ENCODE measurements around the gene DCDC2C.

DNA sequence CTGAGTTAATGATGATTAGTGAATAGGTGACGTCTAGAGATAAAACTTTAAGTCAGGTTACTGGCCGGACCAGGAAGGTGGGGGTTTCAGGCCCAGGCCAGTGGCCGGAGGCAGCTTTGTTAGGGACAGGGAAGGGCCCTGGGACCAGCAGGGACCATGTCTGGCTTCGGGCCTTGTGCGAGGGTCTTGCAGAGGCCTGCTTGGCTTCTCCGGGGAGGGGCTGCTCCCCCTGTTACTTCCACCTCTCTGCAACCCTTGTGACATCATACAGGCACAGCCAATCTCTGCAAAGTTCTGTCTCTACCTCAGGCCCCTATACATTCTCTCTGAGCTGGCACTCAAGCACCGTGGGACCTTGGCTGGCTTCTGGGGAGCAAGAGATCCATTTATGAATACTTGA is 45.5 kb upstream of the DCDC2C start, which contains the start of gene ALLC:
- TF ChIP-seq, protein P1, sequence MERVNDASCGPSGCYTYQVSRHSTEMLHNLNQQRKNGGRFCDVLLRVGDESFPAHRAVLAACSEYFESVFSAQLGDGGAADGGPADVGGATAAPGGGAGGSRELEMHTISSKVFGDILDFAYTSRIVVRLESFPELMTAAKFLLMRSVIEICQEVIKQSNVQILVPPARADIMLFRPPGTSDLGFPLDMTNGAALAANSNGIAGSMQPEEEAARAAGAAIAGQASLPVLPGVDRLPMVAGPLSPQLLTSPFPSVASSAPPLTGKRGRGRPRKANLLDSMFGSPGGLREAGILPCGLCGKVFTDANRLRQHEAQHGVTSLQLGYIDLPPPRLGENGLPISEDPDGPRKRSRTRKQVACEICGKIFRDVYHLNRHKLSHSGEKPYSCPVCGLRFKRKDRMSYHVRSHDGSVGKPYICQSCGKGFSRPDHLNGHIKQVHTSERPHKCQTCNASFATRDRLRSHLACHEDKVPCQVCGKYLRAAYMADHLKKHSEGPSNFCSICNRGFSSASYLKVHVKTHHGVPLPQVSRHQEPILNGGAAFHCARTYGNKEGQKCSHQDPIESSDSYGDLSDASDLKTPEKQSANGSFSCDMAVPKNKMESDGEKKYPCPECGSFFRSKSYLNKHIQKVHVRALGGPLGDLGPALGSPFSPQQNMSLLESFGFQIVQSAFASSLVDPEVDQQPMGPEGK (tag by site-specific recombination; IDR thresholded peaks at IDR 0.05): no peak
- no peak for TF ChIP-seq ZNF792 (tag by site-specific recombination; IDR thresholded peaks at IDR 0.05)
- TF ChIP-seq, protein P2, sequence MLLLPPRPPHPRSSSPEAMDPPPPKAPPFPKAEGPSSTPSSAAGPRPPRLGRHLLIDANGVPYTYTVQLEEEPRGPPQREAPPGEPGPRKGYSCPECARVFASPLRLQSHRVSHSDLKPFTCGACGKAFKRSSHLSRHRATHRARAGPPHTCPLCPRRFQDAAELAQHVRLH (tag by site-specific recombination; IDR thresholded peaks at IDR 0.05): no peak
- TF ChIP-seq, protein P3, sequence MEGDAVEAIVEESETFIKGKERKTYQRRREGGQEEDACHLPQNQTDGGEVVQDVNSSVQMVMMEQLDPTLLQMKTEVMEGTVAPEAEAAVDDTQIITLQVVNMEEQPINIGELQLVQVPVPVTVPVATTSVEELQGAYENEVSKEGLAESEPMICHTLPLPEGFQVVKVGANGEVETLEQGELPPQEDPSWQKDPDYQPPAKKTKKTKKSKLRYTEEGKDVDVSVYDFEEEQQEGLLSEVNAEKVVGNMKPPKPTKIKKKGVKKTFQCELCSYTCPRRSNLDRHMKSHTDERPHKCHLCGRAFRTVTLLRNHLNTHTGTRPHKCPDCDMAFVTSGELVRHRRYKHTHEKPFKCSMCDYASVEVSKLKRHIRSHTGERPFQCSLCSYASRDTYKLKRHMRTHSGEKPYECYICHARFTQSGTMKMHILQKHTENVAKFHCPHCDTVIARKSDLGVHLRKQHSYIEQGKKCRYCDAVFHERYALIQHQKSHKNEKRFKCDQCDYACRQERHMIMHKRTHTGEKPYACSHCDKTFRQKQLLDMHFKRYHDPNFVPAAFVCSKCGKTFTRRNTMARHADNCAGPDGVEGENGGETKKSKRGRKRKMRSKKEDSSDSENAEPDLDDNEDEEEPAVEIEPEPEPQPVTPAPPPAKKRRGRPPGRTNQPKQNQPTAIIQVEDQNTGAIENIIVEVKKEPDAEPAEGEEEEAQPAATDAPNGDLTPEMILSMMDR (tag by site-specific recombination; IDR thresholded peaks at IDR 0.05): no peak

All from HEK293 (cell line).